ENCODE results near the gene DBH. TPM values are rescaled to one million over a fixed set of nuclear protein-coding genes. Genes with fewer than 3 reads are reported as not detected.

The DBH gene
- total and polyA plus RNA-seq, 8 donors: 0.08 to 2.2 (median 1.3) TPM

GRCh38 chr9:133610845-133611244, 25.3 kb upstream of the DBH start:
- Histone ChIP-seq H3K9me3 (no peaks in the 10 kb centered on the region), H3K36me3 (no peaks in the 10 kb centered on the region), H3K4me1 (no peaks in the 10 kb centered on the region), H3K27ac (no peak overlapping the region), H3K4me3 (no peak overlapping the region), H3K27me3 (peaks cover 30 to 99% of the 10 kb centered on the region in 2 donors)
- TF ChIP-seq, protein P1, sequence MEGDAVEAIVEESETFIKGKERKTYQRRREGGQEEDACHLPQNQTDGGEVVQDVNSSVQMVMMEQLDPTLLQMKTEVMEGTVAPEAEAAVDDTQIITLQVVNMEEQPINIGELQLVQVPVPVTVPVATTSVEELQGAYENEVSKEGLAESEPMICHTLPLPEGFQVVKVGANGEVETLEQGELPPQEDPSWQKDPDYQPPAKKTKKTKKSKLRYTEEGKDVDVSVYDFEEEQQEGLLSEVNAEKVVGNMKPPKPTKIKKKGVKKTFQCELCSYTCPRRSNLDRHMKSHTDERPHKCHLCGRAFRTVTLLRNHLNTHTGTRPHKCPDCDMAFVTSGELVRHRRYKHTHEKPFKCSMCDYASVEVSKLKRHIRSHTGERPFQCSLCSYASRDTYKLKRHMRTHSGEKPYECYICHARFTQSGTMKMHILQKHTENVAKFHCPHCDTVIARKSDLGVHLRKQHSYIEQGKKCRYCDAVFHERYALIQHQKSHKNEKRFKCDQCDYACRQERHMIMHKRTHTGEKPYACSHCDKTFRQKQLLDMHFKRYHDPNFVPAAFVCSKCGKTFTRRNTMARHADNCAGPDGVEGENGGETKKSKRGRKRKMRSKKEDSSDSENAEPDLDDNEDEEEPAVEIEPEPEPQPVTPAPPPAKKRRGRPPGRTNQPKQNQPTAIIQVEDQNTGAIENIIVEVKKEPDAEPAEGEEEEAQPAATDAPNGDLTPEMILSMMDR (IDR thresholded peaks at IDR 0.05): no peak
- DNase-seq (no peak), ATAC-seq (no peak)
- intact Hi-C loops (cut with DNase I): no loop called here

GRCh38 chr9:133612051-133612450, 24.1 kb upstream of the DBH start:
- H3K9me3 ChIP-seq: no peaks in the 10 kb centered on the region
- ATAC-seq: no peak
- DNase-seq: peak in 1 of 4 donors; percentile 6
- H3K4me1 ChIP-seq: no peaks in the 10 kb centered on the region
- intact Hi-C loops (cut with DNase I): no loop called here
- H3K4me3 ChIP-seq: no peak overlapping the region
- H3K27me3 ChIP-seq: peaks cover 30 to 99% of the 10 kb centered on the region in 2 donors
- no peak overlapping the region for H3K27ac ChIP-seq
- TF ChIP-seq, protein P1 (IDR thresholded peaks at IDR 0.05): no peak
- no peaks in the 10 kb centered on the region for H3K36me3 ChIP-seq

- no peaks in the 10 kb centered on the region for H3K9me3 ChIP-seq
- H3K27me3 ChIP-seq: peaks cover 28 to 99% of the 10 kb centered on the region in 2 donors
- DNase-seq (peak in 1 of 4 donors; percentile 65), ATAC-seq (no peak)
- H3K27ac ChIP-seq: no peak overlapping the region
- no peak overlapping the region for H3K4me3 ChIP-seq
- intact Hi-C loops (cut with DNase I): no loop called here
- TF ChIP-seq, protein P1 (IDR thresholded peaks at IDR 0.05): no peak
- no peaks in the 10 kb centered on the region for H3K4me1 ChIP-seq
- no peaks in the 10 kb centered on the region for H3K36me3 ChIP-seq
These were observed 23.3 kb upstream of the DBH start for GRCh38 chr9:133612816-133613215.

GRCh38 chr9:133613432-133613831, 22.7 kb upstream of the DBH start:
- intact Hi-C loops (cut with DNase I): no loop called here
- DNase-seq (peak in 1 of 4 donors; percentile 18), ATAC-seq (no peak)
- TF ChIP-seq, protein P1 (IDR thresholded peaks at IDR 0.05): no peak
- Histone ChIP-seq H3K4me3 (no peak overlapping the region), H3K27ac (no peak overlapping the region), H3K27me3 (peaks cover 21 to 99% of the 10 kb centered on the region in 2 donors), H3K36me3 (no peaks in the 10 kb centered on the region), H3K9me3 (no peaks in the 10 kb centered on the region), H3K4me1 (no peaks in the 10 kb centered on the region)

- Histone ChIP-seq H3K36me3 (no peaks in the 10 kb centered on the region), H3K4me1 (no peaks in the 10 kb centered on the region), H3K27me3 (peaks cover 15 to 95% of the 10 kb centered on the region in 2 donors), H3K9me3 (no peaks in the 10 kb centered on the region), H3K27ac (no peak overlapping the region), H3K4me3 (no peak overlapping the region)
- intact Hi-C loops (cut with DNase I): no loop called here
- no peak for ATAC-seq
- TF ChIP-seq, protein P1 (IDR thresholded peaks at IDR 0.05): no peak
- peak in 1 of 4 donors; percentile 12 for DNase-seq
These were observed 22.1 kb upstream of the DBH start for GRCh38 chr9:133614056-133614455.
